ENCODE data around the gene KANSL1. TPM values are rescaled to one million over a fixed set of nuclear protein-coding genes. Genes with fewer than 3 reads are reported as not detected.

Gene KANSL1
- total and polyA plus RNA-seq, 2 donors (not counting 1 experiment from before 2014, with no cell fraction given): 8.4 to 78.6 TPM

DNA sequence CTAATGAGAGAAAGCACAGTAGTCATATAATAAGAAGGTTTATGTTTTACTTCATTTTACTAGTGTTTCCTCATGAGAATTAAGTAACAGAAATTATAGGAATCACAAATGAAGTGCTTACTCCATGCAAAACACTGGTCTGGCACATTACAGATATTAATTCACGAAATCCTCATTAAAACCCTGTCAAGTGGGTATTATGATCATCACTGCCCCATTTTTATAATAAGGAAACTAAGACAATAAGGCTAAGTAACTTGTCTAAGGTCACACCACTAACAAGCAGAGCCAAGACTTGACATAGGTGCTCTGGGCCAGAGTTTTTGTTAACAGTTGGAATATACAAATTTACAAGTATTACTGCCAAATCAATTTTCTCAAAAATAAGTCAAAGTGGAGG lies 83.0 kb downstream of the KANSL1 start:
- Histone ChIP-seq H3K9ac (ENCODE audit: insufficient read depth, low read length) (no peak overlapping the region), H3K4me3 (replicated peaks in 1 of 4; ENCODE audit: control extremely low read depth in 1 of 4, insufficient read depth in 1 of 4, low read depth in 3 of 4, low read length in 4 of 4) (no peak overlapping the region), H3K9me3 (ENCODE audit: control insufficient read depth, insufficient read depth, low read depth, low read length) (no peaks in the 10 kb centered on the region), H3K4me1 (ENCODE audit: control insufficient read depth, extremely low read depth, insufficient read depth, low read length) (no peaks in the 10 kb centered on the region), H4K20me1 (ENCODE audit: control insufficient read depth, extremely low read depth, insufficient read depth, low read length) (peaks cover 6% of the 10 kb centered on the region), H3K27me3 (ENCODE audit: control insufficient read depth, insufficient read depth, low read length) (no peaks in the 10 kb centered on the region), H3K36me3 (ENCODE audit: control insufficient read depth, insufficient read depth, low read length) (no peaks in the 10 kb centered on the region), H3K27ac (ENCODE audit: insufficient read depth, low read length) (no peak overlapping the region), H3K79me2 (ENCODE audit: control insufficient read depth, insufficient read depth, low read length) (peaks cover 93% of the 10 kb centered on the region), H3K4me2 (ENCODE audit: extremely low read depth, insufficient read depth, low read length) (no peak overlapping the region), H2AFZ (ENCODE audit: low read length) (no peak overlapping the region)
- DNase-seq (ENCODE audit: low read depth in 2 of 2): no peak
- TF ChIP-seq EZH2 (IDR thresholded peaks at IDR 0.05; ENCODE audit: low read length, missing control alignments): no peak
- TF ChIP-seq, protein P1, sequence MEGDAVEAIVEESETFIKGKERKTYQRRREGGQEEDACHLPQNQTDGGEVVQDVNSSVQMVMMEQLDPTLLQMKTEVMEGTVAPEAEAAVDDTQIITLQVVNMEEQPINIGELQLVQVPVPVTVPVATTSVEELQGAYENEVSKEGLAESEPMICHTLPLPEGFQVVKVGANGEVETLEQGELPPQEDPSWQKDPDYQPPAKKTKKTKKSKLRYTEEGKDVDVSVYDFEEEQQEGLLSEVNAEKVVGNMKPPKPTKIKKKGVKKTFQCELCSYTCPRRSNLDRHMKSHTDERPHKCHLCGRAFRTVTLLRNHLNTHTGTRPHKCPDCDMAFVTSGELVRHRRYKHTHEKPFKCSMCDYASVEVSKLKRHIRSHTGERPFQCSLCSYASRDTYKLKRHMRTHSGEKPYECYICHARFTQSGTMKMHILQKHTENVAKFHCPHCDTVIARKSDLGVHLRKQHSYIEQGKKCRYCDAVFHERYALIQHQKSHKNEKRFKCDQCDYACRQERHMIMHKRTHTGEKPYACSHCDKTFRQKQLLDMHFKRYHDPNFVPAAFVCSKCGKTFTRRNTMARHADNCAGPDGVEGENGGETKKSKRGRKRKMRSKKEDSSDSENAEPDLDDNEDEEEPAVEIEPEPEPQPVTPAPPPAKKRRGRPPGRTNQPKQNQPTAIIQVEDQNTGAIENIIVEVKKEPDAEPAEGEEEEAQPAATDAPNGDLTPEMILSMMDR (conservative IDR thresholded peaks at IDR 0.05 in 1 of 2, IDR thresholded peaks at IDR 0.05 in 1 of 2; ENCODE audit: low read depth in 1 of 2, low read length in 2 of 2): no peak

DNA sequence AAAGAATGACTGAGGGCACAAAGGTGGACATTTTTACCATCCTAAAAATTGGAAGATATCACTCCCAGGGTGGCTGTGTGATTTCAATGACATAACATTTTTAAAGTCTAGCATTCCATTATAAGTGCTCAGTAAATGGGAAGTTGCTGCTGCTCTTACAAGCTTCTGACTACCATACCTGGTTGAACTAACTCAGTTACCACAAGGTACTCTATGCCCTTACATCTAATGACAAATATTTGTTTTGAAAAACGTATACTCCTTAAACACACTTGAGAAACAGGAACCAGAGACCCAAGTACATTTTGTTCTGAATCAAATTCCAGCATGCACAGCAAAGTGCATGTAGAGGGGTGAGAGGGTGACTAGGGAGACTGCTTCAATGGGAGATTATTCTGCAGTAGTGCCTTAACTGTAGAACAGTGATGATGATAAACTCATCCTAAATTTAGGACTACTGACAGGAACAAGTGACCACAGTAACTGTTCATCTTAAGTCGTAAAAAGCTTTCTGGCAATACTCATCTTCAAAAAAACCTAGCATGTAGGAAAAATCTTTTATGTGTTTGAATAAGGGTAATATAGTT lies 83.5 kb downstream of the KANSL1 start:
- no peak overlapping the region for H3K4me3 ChIP-seq (replicated peaks in 1 of 4; ENCODE audit: control extremely low read depth in 1 of 4, insufficient read depth in 1 of 4, low read depth in 3 of 4, low read length in 4 of 4)
- H3K4me1 ChIP-seq (ENCODE audit: control insufficient read depth, extremely low read depth, insufficient read depth, low read length): no peaks in the 10 kb centered on the region
- H4K20me1 ChIP-seq (ENCODE audit: control insufficient read depth, extremely low read depth, insufficient read depth, low read length): peaks cover 6% of the 10 kb centered on the region
- H3K27me3 ChIP-seq (ENCODE audit: control insufficient read depth, insufficient read depth, low read length): no peaks in the 10 kb centered on the region
- H3K4me2 ChIP-seq (ENCODE audit: extremely low read depth, insufficient read depth, low read length): no peak overlapping the region
- no peak overlapping the region for H2AFZ ChIP-seq (ENCODE audit: low read length)
- no peak for DNase-seq (ENCODE audit: low read depth in 2 of 2)
- H3K9ac ChIP-seq (ENCODE audit: insufficient read depth, low read length): no peak overlapping the region
- H3K36me3 ChIP-seq (ENCODE audit: control insufficient read depth, insufficient read depth, low read length): no peaks in the 10 kb centered on the region
- H3K79me2 ChIP-seq (ENCODE audit: control insufficient read depth, insufficient read depth, low read length): peaks cover 93% of the 10 kb centered on the region
- H3K27ac ChIP-seq (ENCODE audit: insufficient read depth, low read length): no peak overlapping the region
- no peaks in the 10 kb centered on the region for H3K9me3 ChIP-seq (ENCODE audit: control insufficient read depth, insufficient read depth, low read depth, low read length)
- no peak for TF ChIP-seq EZH2 (IDR thresholded peaks at IDR 0.05; ENCODE audit: low read length, missing control alignments)
- TF ChIP-seq, protein P1 (conservative IDR thresholded peaks at IDR 0.05 in 1 of 2, IDR thresholded peaks at IDR 0.05 in 1 of 2; ENCODE audit: low read depth in 1 of 2, low read length in 2 of 2): no peak

DNA sequence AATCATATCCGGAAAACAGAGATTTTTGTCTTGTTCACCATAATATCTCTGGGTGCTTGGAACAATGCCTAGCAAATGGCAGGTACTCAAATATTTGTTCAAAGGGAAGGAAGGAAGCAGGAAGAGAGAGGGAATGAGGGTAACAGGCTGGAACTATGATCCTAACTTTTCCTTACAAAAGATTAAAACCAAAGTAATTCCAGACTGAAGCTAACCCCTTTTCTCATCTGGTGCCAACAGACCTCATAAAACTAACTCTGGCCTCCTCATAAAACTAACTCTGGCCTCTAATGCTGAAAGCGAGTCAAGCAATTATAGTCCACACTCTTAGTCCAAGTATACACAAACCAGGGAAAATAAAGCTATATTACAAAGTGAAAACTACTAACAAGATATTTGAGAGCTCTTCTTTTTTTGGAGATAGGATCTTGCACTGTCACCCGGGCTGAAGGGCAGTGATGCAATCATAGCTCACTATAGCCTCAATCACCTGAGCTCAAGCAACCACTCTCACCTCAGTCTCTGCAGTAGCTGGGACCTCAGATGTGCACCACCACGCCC lies 84.6 kb downstream of the KANSL1 start:
- Histone ChIP-seq H3K79me2 (ENCODE audit: control insufficient read depth, insufficient read depth, low read length) (peaks cover 94% of the 10 kb centered on the region), H4K20me1 (ENCODE audit: control insufficient read depth, extremely low read depth, insufficient read depth, low read length) (peaks cover 6% of the 10 kb centered on the region), H3K9ac (ENCODE audit: insufficient read depth, low read length) (no peak overlapping the region), H2AFZ (ENCODE audit: low read length) (no peak overlapping the region), H3K4me1 (ENCODE audit: control insufficient read depth, extremely low read depth, insufficient read depth, low read length) (no peaks in the 10 kb centered on the region), H3K4me3 (replicated peaks in 1 of 4; ENCODE audit: control extremely low read depth in 1 of 4, insufficient read depth in 1 of 4, low read depth in 3 of 4, low read length in 4 of 4) (no peak overlapping the region), H3K27ac (ENCODE audit: insufficient read depth, low read length) (no peak overlapping the region), H3K27me3 (ENCODE audit: control insufficient read depth, insufficient read depth, low read length) (no peaks in the 10 kb centered on the region), H3K4me2 (ENCODE audit: extremely low read depth, insufficient read depth, low read length) (no peak overlapping the region), H3K9me3 (ENCODE audit: control insufficient read depth, insufficient read depth, low read depth, low read length) (no peaks in the 10 kb centered on the region), H3K36me3 (ENCODE audit: control insufficient read depth, insufficient read depth, low read length) (no peaks in the 10 kb centered on the region)
- DNase-seq (ENCODE audit: low read depth in 2 of 2): no peak
- TF ChIP-seq, protein P1 (conservative IDR thresholded peaks at IDR 0.05 in 1 of 2, IDR thresholded peaks at IDR 0.05 in 1 of 2; ENCODE audit: low read depth in 1 of 2, low read length in 2 of 2): no peak
- TF ChIP-seq EZH2 (IDR thresholded peaks at IDR 0.05; ENCODE audit: low read length, missing control alignments): no peak

Data from fibroblast of lung (primary cell).